HepG2 (cell line): Measurements from ENCODE around the gene ZNF578. TPM values are rescaled to one million over a fixed set of nuclear protein-coding genes. Genes with fewer than 3 reads are reported as not detected.

ENCODE experiments used
- ATAC-seq: fragments of 200-7000 bp; cut with Tn5 transposase; 3 replicates; pipeline ENCODE4 v1.9.1; 2020; ENCODE audit warnings: mild to moderate bottlenecking, moderate library complexity
- BruUV-seq: library from RNA; stranded (reverse); fragments of 400-500 nt; replicated peaks from 2 replicates; lab custom pipeline; 2021; lab: Mats Ljungman, UMichigan
- CTCF ChIA-PET: fragments of 300-600 bp; formaldehyde crosslinking; extraction: SDS; loops from one replicate; lab custom pipeline; 2021; ENCODE audit warnings: low total read pairs, inconsistent platforms, low intra/inter-chr PET ratio; lab: Yijun Ruan, JAX
- POLR2A ChIA-PET: fragments of 350-600 bp; sonication (Branson Sonifier 250); formaldehyde crosslinking; loops from one replicate; lab custom pipeline; 2020; ENCODE audit warnings: antibody characterized with exemption, inconsistent platforms; lab: Yijun Ruan, JAX
- DNase-seq: peaks from one replicate; pipeline ENCODE4 v3.0.0-alpha.2; 2015; ENCODE audit warnings: low spot score
- FAIRE-seq: peaks from 3 replicates; lab custom pipeline; 2011; peaks lifted over from hg19 to GRCh38; lab: Jason Lieb, UNC
- H2AFZ ChIP-seq: one replicate; pipeline ENCODE4 v1.6.1; 2011; ENCODE audit warnings: low read length, inconsistent platforms
- H3K27ac ChIP-seq: fragments of 300-600 bp; 3 replicates; pipeline ENCODE4 v1.8.0; 2011; ENCODE audit warnings: mixed run types, mild to moderate bottlenecking, mixed read lengths, low read length, inconsistent platforms; ENCODE audit not compliant: insufficient read depth; ENCODE audit errors: extremely low read length
- H3K27me3 ChIP-seq, 2 experiments: fragments of 200-600 bp in 1 of 2; 2 replicates in 1 of 2; 3 replicates in 1 of 2; pipeline versions ENCODE4 v1.6.0 to v1.8.0; 2011; ENCODE audit warnings: low read length in 2 of 2, mild to moderate bottlenecking in 2 of 2, moderate library complexity in 2 of 2, inconsistent platforms in 1 of 2; ENCODE audit not compliant: insufficient read depth in 2 of 2, control insufficient read depth in 1 of 2
- H3K36me3 ChIP-seq, 2 experiments: fragments of 200-600 bp in 1 of 2; replicated peaks in 1 of 2; 2 replicates in 1 of 2; 3 replicates in 1 of 2; pipeline versions ENCODE4 v1.5.1 to v1.8.0; 2011; ENCODE audit warnings: low read length in 2 of 2, inconsistent platforms in 1 of 2; ENCODE audit not compliant: insufficient read depth in 2 of 2, control insufficient read depth in 1 of 2
- H3K4me1 ChIP-seq: 2 replicates; pipeline ENCODE4 v1.5.1; 2012; ENCODE audit warnings: low read length, inconsistent platforms; ENCODE audit not compliant: insufficient read depth
- H3K4me2 ChIP-seq: 2 replicates; pipeline ENCODE4 v1.6.0; 2011; ENCODE audit warnings: low read depth, low read length, inconsistent platforms
- H3K4me3 ChIP-seq, 3 experiments: fragments of 200-600 bp in 1 of 3; sonication (generic), shearing (Covaris generic) in 1 of 3; replicated peaks in 1 of 3; 2 replicates each; pipeline ENCODE4 v1.5.1; 2011 to 2016; ENCODE audit warnings: low read length in 3 of 3, inconsistent platforms in 2 of 3, low read depth in 2 of 3, mild to moderate bottlenecking in 2 of 3, control low read depth in 1 of 3, mixed read lengths in 1 of 3; ENCODE audit not compliant: insufficient read depth in 1 of 3
- H3K79me2 ChIP-seq: one replicate; pipeline ENCODE4 v1.6.1; 2011; ENCODE audit warnings: low read length, inconsistent platforms; ENCODE audit not compliant: insufficient read depth
- H3K9ac ChIP-seq: 2 replicates; pipeline ENCODE4 v1.6.0; 2011; ENCODE audit warnings: mild to moderate bottlenecking, low read depth, low read length, inconsistent platforms; ENCODE audit not compliant: insufficient read depth
- H3K9me3 ChIP-seq: 2 replicates; pipeline ENCODE4 v1.5.1; 2012; ENCODE audit warnings: mild to moderate bottlenecking, low read length
- H4K20me1 ChIP-seq: 2 replicates; pipeline ENCODE4 v1.6.0; 2011; ENCODE audit warnings: inconsistent platforms, mild to moderate bottlenecking, low read length, moderate library complexity; ENCODE audit not compliant: insufficient read depth
- AKAP8 ChIP-seq: sonication (generic); formaldehyde crosslinking; IDR thresholded peaks from 2 replicates; pipeline ENCODE4 v1.5.1; 2020; ENCODE audit warnings: mild to moderate bottlenecking, missing genetic modification reagents
- FOXP1 ChIP-seq, 2 experiments: fragments of 450-650 bp in 1 of 2; IDR thresholded peaks; 2 replicates each; pipeline ENCODE4 v1.6.1; 2017 to 2018; ENCODE audit warnings: antibody characterized with exemption in 1 of 2
- GATAD2A ChIP-seq: IDR thresholded peaks from 2 replicates; pipeline ENCODE4 v1.6.1; 2016
- GLMP ChIP-seq: sonication (generic); formaldehyde crosslinking; IDR thresholded peaks from 2 replicates; pipeline ENCODE4 v1.9.0; 2021; ENCODE audit warnings: missing genetic modification reagents, mild to moderate bottlenecking, borderline replicate concordance
- KMT2B ChIP-seq: IDR thresholded peaks from 2 replicates; pipeline ENCODE4 v1.6.1; 2016; ENCODE audit warnings: missing genetic modification reagents, missing compliant biosample characterization
- NR2F2 ChIP-seq: IDR thresholded peaks from 2 replicates; pipeline ENCODE4 v1.6.1; 2012; ENCODE audit warnings: low read depth, inconsistent platforms, borderline replicate concordance
- XBP1 ChIP-seq: sonication (generic); formaldehyde crosslinking; IDR thresholded peaks from 2 replicates; pipeline ENCODE4 v1.5.0; 2020; ENCODE audit warnings: missing genetic modification reagents
- ZFAT ChIP-seq: sonication (generic); formaldehyde crosslinking; conservative IDR thresholded peaks from 2 replicates; pipeline ENCODE4 v1.8.1; 2023; ENCODE audit warnings: missing genetic modification reagents, inconsistent platforms
- ZNF232 ChIP-seq: sonication (generic); formaldehyde crosslinking; IDR thresholded peaks from 2 replicates; pipeline ENCODE4 v1.4.0; 2020; ENCODE audit warnings: missing genetic modification reagents, borderline replicate concordance
- ZNF746 ChIP-seq: sonication (generic); formaldehyde crosslinking; IDR thresholded peaks from 2 replicates; pipeline ENCODE4 v1.8.0; 2022; ENCODE audit warnings: mild to moderate bottlenecking, missing genetic modification reagents
- ZNF792 ChIP-seq: IDR thresholded peaks from 2 replicates; pipeline ENCODE4 v1.6.1; 2016
- ZNF83 ChIP-seq: sonication (generic); formaldehyde crosslinking; IDR thresholded peaks from 2 replicates; pipeline ENCODE4 v1.4.0; 2020; ENCODE audit warnings: missing genetic modification reagents, mild to moderate bottlenecking, borderline replicate concordance
- ZNF878 ChIP-seq: sonication (generic); formaldehyde crosslinking; IDR thresholded peaks from 2 replicates; pipeline ENCODE4 v1.8.1; 2023; ENCODE audit warnings: mild to moderate bottlenecking, missing genetic modification reagents, moderate library complexity
- ZZZ3 ChIP-seq: sonication (generic); formaldehyde crosslinking; IDR thresholded peaks from 2 replicates; pipeline ENCODE4 v1.4.0; 2020; ENCODE audit warnings: missing genetic modification reagents, mild to moderate bottlenecking, borderline replicate concordance
- WGBS: methylation state at CpG from one replicate; pipeline ENCODE4 v1.1.6; 2017; ENCODE audit warnings: low lambda C conversion rate; 5-methylcytosine and 5-hydroxymethylcytosine counted together
- in situ Hi-C: cut with HindIII; loops from 2 replicates; pipeline ENCODE4 v1.10.0; 2017; ENCODE audit warnings: low pct_unique_long_range_greater_than_20kb; ENCODE audit not compliant: extremely low pct_ligation_motif_present
- intact Hi-C: fragments of 100-400 bp; cut with micrococcal nuclease; formaldehyde crosslinking; loops from one replicate; pipeline ENCODE4 v1.10.0; 2022; ENCODE audit not compliant: unreplicated experiment
- polyA plus RNA-seq, 8 experiments: library from polyadenylated mRNA; depleted of rRNA in 3 of 8; stranded (reverse) in 7 of 8; unstranded in 1 of 8; fragments of >200 nt; fragmentation: Illumina TruSeq in 4 of 8; extraction: Trizol in 4 of 8; gene quantifications; 2 replicates each; pipeline versions ENCODE4 v1.2.1 to v1.2.3, GENCODE V29; 2011 to 2016; ENCODE audit warnings: low read depth in 4 of 8, missing spikeins in 1 of 8, mixed read lengths in 1 of 8; ENCODE audit not compliant: insufficient read depth in 1 of 8
- total RNA-seq, 5 experiments: library from RNA; depleted of rRNA; stranded (reverse); fragments of >200 nt; fragmentation: Illumina TruSeq; extraction: Trizol; gene quantifications; 2 replicates each; pipeline ENCODE4 v1.2.3, GENCODE V29; 2016; ENCODE audit warnings: low read depth in 1 of 5

ZNF578 gene
- total and polyA plus RNA-seq, 2 of the 13 experiments (the other 11 are each of a cell fraction or from before 2014, with no cell fraction given) = not detected

DNA sequence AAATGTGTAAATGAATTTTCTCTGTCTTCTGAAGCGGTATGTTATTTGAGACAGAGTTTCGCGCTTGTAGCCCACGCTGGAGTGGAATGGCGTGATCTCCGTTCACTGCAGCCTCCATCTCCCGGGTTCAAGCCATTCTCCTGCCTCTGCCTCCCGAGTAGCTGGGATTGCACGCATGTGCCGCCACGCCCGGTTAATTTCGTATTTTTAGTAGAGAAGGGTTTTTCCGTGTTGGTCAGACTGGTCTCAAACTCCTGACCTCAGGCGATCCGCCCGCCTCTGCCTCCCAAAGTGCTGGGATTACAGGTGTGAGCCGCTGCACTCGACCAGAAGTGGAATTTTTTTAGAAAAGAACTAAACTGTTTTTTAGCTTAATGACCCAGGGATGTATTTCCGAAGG lies 70.7 kb downstream of the ZNF578 start:
- H3K4me3 ChIP-seq = no peak overlapping the region

More for the DNA sequence above, 70.7 kb downstream of the ZNF578 start:
- H3K4me2 ChIP-seq = no peak overlapping the region
- BruUV-seq = no TSS peak
- intact Hi-C loops (no loop called here), in situ Hi-C loops (no loop called here)
- H3K9ac ChIP-seq = no peak overlapping the region
- no peak for ATAC-seq
- no peaks in the 10 kb centered on the region for H3K79me2 ChIP-seq
- no peaks in the 10 kb centered on the region for H3K36me3 ChIP-seq
- ChIA-PET CTCF (no interaction called here), POLR2A (no interaction called here)
- H3K27me3 ChIP-seq = no peaks in the 10 kb centered on the region; a peak in 2 of 5 replicates
- WGBS = 81% methylated on average over 20 of the region's 20 CpGs
- H3K27ac ChIP-seq = no peak overlapping the region
- no peaks in the 10 kb centered on the region for H4K20me1 ChIP-seq
- FAIRE-seq = no peak
- H3K4me1 ChIP-seq = peaks cover 22% of the 10 kb centered on the region
- no peak for DNase-seq
- TF ChIP-seq ZNF746 (CRISPR knock-in tag) = no peak
- no peak for TF ChIP-seq AKAP8 (CRISPR knock-in tag)
- TF ChIP-seq NR2F2 = no peak
- no peak for TF ChIP-seq GATAD2A
- TF ChIP-seq ZZZ3 = no peak
- TF ChIP-seq GLMP (CRISPR knock-in tag) = no peak
- TF ChIP-seq FOXP1 (IDR thresholded peaks at IDR 0.05) = no peak
- no peak for TF ChIP-seq FOXP1 (CRISPR knock-in tag; IDR thresholded peaks at IDR 0.05)
- no peak for TF ChIP-seq ZNF878 (CRISPR knock-in tag)
- TF ChIP-seq ZNF232 (CRISPR knock-in tag) = no peak
- no peak for TF ChIP-seq ZNF83 (CRISPR knock-in tag)
- TF ChIP-seq XBP1 (CRISPR knock-in tag) = no peak
- no peak for TF ChIP-seq ZFAT (CRISPR knock-in tag)
- no peak for TF ChIP-seq KMT2B (CRISPR knock-in tag)
- TF ChIP-seq ZNF792 (CRISPR knock-in tag) = no peak
- H3K9me3 ChIP-seq = peaks cover 6% of the 10 kb centered on the region; the same call in 1 of the 2 replicates
- no peak overlapping the region for H2AFZ ChIP-seq
